Esophagus squamous epithelium (tissue), 5 donors: ENCODE data around the gene TRIM15. TPM values are rescaled to one million over a fixed set of nuclear protein-coding genes. Genes with fewer than 3 reads are reported as not detected.

Source experiments
- DNase-seq: peaks from one replicate; lab custom pipeline; 2025; lab: John Stamatoyannopoulos, UW
- H3K27ac ChIP-seq, 4 donors: fragments of 200-600 bp; sonication (generic); one replicate each; pipeline ENCODE4 v1.5.1; 2016 to 2019; ENCODE audit warnings: mild to moderate bottlenecking in 1 of 4
- H3K27me3 ChIP-seq, 4 donors: fragments of 200-600 bp; sonication (generic); 1 replicate in 3 of 4; 2 replicates in 1 of 4; pipeline versions ENCODE4 v1.5.1 to v1.6.0; 2017 to 2021; ENCODE audit warnings: antibody characterized with exemption in 1 of 4
- H3K36me3 ChIP-seq, 3 donors: fragments of 200-600 bp; sonication (generic); one replicate each; pipeline ENCODE4 v1.5.1; 2016 to 2019
- H3K4me1 ChIP-seq, 3 donors: fragments of 200-600 bp; sonication (generic); one replicate each; pipeline ENCODE4 v1.5.1; 2017 to 2019
- H3K4me3 ChIP-seq, 4 donors: fragments of 200-600 bp; sonication (generic); 1 replicate in 3 of 4; 2 replicates in 1 of 4; pipeline ENCODE4 v1.5.1; 2016 to 2019; ENCODE audit warnings: mild to moderate bottlenecking in 2 of 4, moderate library complexity in 1 of 4
- H3K9me3 ChIP-seq, 3 donors: fragments of 200-600 bp; sonication (generic); one replicate each; pipeline ENCODE4 v1.5.1; 2016 to 2019
- POLR2A ChIP-seq, 4 donors: fragments of 450-650 bp; IDR thresholded peaks; one replicate each; pipeline ENCODE4 v1.6.1; 2017; ENCODE audit warnings: antibody characterized with exemption in 4 of 4, mild to moderate bottlenecking in 4 of 4, moderate library complexity in 3 of 4
- WGBS, 2 donors: methylation state at CpG; one replicate each; pipeline ENCODE4 v1.1.5; 2018; 5-methylcytosine and 5-hydroxymethylcytosine counted together
- intact Hi-C: fragments of 100-400 bp; cut with DNase I; formaldehyde crosslinking; loops from one replicate; pipeline ENCODE4 v1.15.0; 2022
- total RNA-seq, 4 donors: library from RNA; depleted of rRNA; stranded (reverse); fragments of >200 nt; gene quantifications; one replicate each; pipeline ENCODE4 v1.1.0, GENCODE V29; 2016
- TF ChIP-seq, protein P1 (sequence below), 6 experiments: fragments of 450-650 bp in 4 of 6; fragments of 200-600 bp in 2 of 6; sonication (generic) in 2 of 6; IDR thresholded peaks; one replicate each; pipeline ENCODE4 v1.5.1; 2016 to 2019; ENCODE audit warnings: antibody characterized with exemption in 6 of 6, mild to moderate bottlenecking in 4 of 6, moderate library complexity in 4 of 6
- donor health status: DM: yes; HTN: yes; CAD: no.

Gene TRIM15
- total RNA-seq, 4 donors from 2014 or later, result not detected

DNA sequence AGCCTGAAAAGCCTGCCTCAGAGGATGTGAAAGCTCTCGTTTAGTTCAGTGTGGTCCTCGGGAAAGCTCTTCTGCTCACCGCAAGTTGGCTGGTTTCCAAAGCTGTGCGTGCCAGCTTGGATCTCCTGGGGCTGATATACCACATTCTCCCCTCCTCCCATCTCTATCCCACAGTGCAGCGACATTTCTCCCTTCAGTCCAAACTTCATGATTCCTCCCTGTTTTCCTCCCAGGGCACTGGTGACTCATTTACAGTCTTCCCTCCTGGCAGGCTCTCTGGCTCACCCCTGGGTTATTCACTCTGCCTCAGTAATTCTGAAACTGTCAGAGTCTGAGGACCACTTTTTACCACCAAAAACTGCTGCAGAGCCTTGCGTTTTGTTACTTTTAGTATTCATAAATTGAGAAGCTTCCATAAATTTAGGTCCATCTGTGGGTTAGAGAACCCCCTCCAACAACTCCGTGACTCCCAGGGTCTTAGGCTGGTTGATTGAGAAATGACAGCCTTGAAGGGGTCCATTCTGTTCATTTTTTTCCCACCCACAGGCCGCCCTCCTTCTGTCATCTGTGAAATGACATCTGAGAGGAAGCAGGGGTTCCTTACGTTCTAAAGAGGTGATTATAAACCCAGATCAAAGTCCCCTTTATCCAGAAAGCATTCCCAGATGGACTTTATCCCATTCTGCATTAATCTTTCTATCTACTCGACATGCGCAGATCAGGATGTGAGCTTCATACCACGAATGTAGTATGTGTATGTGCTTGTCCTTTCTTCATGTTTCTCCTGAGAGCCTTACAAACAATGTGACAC lies 8.4 kb upstream of the TRIM15 start:
- no peak for DNase-seq
- H3K27me3 ChIP-seq, result peaks cover 0 to 53% (median 0%) of the 10 kb centered on the region in 4 donors
- H3K4me3 ChIP-seq, result no peak overlapping the region
- peaks cover 0 to 23% (median 6%) of the 10 kb centered on the region in 3 donors for H3K4me1 ChIP-seq
- H3K36me3 ChIP-seq, result no peaks in the 10 kb centered on the region
- WGBS, 2 donors, result 41 to 49% methylated on average over 12 of the region's 12 CpGs
- intact Hi-C loops, result no loop called here
- H3K9me3 ChIP-seq, result no peaks in the 10 kb centered on the region
- TF ChIP-seq POLR2A (IDR thresholded peaks at IDR 0.05), result no peak
- TF ChIP-seq, protein P1, sequence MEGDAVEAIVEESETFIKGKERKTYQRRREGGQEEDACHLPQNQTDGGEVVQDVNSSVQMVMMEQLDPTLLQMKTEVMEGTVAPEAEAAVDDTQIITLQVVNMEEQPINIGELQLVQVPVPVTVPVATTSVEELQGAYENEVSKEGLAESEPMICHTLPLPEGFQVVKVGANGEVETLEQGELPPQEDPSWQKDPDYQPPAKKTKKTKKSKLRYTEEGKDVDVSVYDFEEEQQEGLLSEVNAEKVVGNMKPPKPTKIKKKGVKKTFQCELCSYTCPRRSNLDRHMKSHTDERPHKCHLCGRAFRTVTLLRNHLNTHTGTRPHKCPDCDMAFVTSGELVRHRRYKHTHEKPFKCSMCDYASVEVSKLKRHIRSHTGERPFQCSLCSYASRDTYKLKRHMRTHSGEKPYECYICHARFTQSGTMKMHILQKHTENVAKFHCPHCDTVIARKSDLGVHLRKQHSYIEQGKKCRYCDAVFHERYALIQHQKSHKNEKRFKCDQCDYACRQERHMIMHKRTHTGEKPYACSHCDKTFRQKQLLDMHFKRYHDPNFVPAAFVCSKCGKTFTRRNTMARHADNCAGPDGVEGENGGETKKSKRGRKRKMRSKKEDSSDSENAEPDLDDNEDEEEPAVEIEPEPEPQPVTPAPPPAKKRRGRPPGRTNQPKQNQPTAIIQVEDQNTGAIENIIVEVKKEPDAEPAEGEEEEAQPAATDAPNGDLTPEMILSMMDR (IDR thresholded peaks at IDR 0.05), result no peak
- no peak overlapping the region for H3K27ac ChIP-seq

DNA sequence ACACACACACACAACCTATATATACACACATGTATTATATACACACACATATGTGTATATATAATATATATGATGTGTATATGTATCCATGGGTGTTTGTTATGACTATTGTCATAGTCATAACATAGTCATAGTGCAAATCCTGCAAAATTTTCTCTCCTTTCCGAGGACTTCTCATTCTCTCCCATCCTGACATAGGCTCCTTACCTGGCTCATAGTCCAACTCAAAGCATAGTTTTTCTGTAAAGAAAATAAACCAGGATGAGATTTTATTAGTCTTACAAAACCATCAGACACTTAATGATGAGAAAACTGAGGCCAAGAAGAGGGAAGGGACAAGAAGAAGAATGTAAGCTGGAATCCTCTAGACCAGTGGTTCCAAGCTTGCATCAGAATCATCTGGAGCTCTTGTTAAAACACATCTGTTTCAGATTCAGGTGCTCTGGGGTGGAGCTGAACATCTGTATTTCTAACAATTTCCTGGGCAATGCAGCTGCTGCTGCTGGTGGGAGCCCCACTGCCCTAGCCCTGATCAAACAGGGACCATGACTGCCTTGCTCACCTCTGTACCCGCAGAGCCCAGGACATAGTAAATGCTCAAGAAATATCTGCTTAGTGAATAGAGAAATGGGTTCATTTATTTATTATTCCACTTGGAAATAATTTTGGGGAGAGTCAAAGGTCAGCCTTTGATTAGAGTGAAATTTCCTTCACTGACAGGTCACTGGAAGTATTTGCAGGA lies 7.7 kb upstream of the TRIM15 start:
- Histone ChIP-seq H3K27me3 (peaks cover 0 to 50% (median 0%) of the 10 kb centered on the region in 4 donors), H3K9me3 (no peaks in the 10 kb centered on the region), H3K36me3 (no peaks in the 10 kb centered on the region), H3K27ac (no peak overlapping the region), H3K4me3 (no peak overlapping the region), H3K4me1 (peaks cover 0 to 23% (median 6%) of the 10 kb centered on the region in 3 donors)
- TF ChIP-seq, protein P1 (IDR thresholded peaks at IDR 0.05), result no peak
- no peak for TF ChIP-seq POLR2A (IDR thresholded peaks at IDR 0.05)
- intact Hi-C loops, result no loop called here
- DNase-seq, result no peak
- WGBS, 2 donors, result 63 to 72% methylated on average over 1 to 2 of the region's 2 CpGs

DNA sequence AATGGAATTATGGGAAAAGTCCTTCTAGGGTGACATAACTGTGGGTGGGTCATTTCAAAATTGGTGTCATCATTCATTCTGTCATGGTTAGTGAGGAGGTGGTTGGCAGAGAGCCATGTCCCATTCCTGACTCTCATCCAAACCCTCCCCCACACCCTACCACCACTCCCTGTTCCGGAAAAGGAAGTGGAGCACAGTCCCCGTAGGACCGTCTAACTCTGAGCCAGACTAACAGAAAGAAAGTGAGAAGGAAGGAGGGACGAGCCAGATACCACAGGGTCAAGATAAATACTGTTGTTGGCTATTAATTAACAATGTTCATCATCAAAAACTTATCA lies 7.1 kb upstream of the TRIM15 start:
- Histone ChIP-seq H3K9me3 (no peaks in the 10 kb centered on the region), H3K36me3 (no peaks in the 10 kb centered on the region), H3K4me3 (no peak overlapping the region), H3K27me3 (peaks cover 0 to 49% (median 0%) of the 10 kb centered on the region in 4 donors), H3K27ac (no peak overlapping the region), H3K4me1 (peaks cover 0 to 23% (median 6%) of the 10 kb centered on the region in 3 donors)
- DNase-seq, result no peak
- intact Hi-C loops, result no loop called here
- 5 to 17% methylated on average over 4 of the region's 4 CpGs for WGBS, 2 donors
- TF ChIP-seq, protein P1 (IDR thresholded peaks at IDR 0.05), result no peak
- no peak for TF ChIP-seq POLR2A (IDR thresholded peaks at IDR 0.05)

DNA sequence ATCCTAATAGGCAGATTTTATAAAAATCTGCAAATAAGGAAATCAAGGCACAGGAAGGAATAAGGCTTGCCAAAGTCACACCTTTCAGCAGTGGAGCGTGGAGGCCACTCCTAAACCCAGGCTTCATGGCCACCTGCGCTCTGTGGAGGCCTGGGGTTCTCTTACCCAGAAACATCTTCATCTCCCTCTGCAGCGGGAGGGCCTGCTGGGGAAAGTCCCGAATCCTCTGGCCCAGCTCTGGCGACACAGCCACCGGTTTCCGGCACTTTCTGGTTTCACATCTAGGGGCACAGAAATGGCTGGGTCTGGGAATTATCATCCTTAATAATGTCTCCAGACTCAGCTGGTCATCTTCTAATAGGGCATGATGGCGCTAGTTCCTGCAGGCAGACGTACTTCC lies 6.6 kb upstream of the TRIM15 start:
- H3K36me3 ChIP-seq, result no peaks in the 10 kb centered on the region
- no peak for DNase-seq
- WGBS, 2 donors, result 84 to 85% methylated on average over 9 of the region's 9 CpGs
- peaks cover 0 to 49% (median 0%) of the 10 kb centered on the region in 4 donors for H3K27me3 ChIP-seq
- no peaks in the 10 kb centered on the region for H3K9me3 ChIP-seq
- H3K4me3 ChIP-seq, result no peak overlapping the region
- no peak for TF ChIP-seq POLR2A (IDR thresholded peaks at IDR 0.05)
- TF ChIP-seq, protein P1 (IDR thresholded peaks at IDR 0.05), result no peak
- H3K27ac ChIP-seq, result no peak overlapping the region
- intact Hi-C loops, result no loop called here
- H3K4me1 ChIP-seq, result peaks cover 0 to 23% (median 6%) of the 10 kb centered on the region in 3 donors

DNA sequence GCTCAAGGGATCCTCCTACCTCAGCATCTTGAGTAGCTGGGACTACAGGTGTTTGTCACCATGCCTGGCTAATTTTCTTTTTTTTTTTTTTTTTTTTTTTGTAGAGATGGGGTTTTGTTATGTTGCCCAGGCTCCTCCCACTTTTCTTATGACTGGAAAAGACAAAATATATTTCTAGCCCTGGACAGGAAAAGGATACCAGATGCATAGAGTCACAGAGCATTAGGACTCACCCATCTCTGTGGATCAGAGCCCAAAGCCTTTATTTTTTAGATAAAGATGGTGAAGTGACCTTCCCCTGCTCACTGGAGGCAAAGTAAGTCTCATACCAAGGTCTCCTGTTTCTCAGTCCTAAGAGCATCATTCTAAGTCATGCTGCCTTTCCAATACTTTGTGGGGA lies 5.8 kb upstream of the TRIM15 start:
- Histone ChIP-seq H3K4me3 (no peak overlapping the region), H3K9me3 (no peaks in the 10 kb centered on the region), H3K36me3 (no peaks in the 10 kb centered on the region), H3K27me3 (peaks cover 0 to 49% (median 0%) of the 10 kb centered on the region in 4 donors), H3K27ac (no peak overlapping the region), H3K4me1 (peaks cover 0 to 23% (median 6%) of the 10 kb centered on the region in 3 donors)
- no peak for TF ChIP-seq POLR2A (IDR thresholded peaks at IDR 0.05)
- TF ChIP-seq, protein P1 (IDR thresholded peaks at IDR 0.05), result no peak
- no peak for DNase-seq
- intact Hi-C loops, result no loop called here
